BJ (cell line): ENCODE results near the gene CDH7. TPM values are rescaled to one million over a fixed set of nuclear protein-coding genes. Genes with fewer than 3 reads are reported as not detected.

Experiments
- CTCF ChIA-PET: fragments of 350-600 bp; formaldehyde crosslinking; extraction: SDS; loops from one replicate; lab custom pipeline; 2021; ENCODE audit warnings: antibody characterized with exemption, inconsistent platforms; lab: Yijun Ruan, JAX
- POLR2A ChIA-PET: fragments of 300-600 bp; sonication (Branson Sonifier 250); formaldehyde crosslinking; extraction: SDS; loops from one replicate; lab custom pipeline; 2021; ENCODE audit warnings: antibody characterized with exemption; lab: Charles Lee
- DNase-seq: peaks from one replicate; pipeline ENCODE4 v3.0.0-alpha.2; 2011; ENCODE audit warnings: low read depth
- H3K27me3 ChIP-seq: 2 replicates; pipeline ENCODE4 v1.6.0; 2011; ENCODE audit warnings: low read length; ENCODE audit not compliant: control insufficient read depth, insufficient read depth
- H3K36me3 ChIP-seq: 2 replicates; pipeline ENCODE4 v1.5.1; 2011; ENCODE audit warnings: low read length; ENCODE audit not compliant: control insufficient read depth, insufficient read depth
- H3K4me3 ChIP-seq: 2 replicates; pipeline ENCODE4 v1.5.1; 2011; ENCODE audit warnings: low read depth, mild to moderate bottlenecking, control low read depth, low read length
- polyA plus RNA-seq: library from polyadenylated mRNA; depleted of rRNA; stranded (reverse); fragments of >200 nt; gene quantifications from 2 replicates; pipeline ENCODE4 v1.2.3, GENCODE V29; 2011
- TF ChIP-seq, protein P1 (sequence below): IDR thresholded peaks from 2 replicates; pipeline ENCODE4 v1.5.1; 2011; ENCODE audit warnings: low read depth, mild to moderate bottlenecking, control low read depth, inconsistent platforms, low read length, moderate library complexity; ENCODE audit not compliant: insufficient read depth

Gene CDH7
- polyA plus RNA-seq, 1 experiment, result not detected

GRCh38 chr18:65937180-65937579 lies 186.4 kb downstream of the CDH7 start:
- no peaks in the 10 kb centered on the region for H3K27me3 ChIP-seq
- H3K4me3 ChIP-seq, result no peak overlapping the region
- CTCF ChIA-PET, result no interaction called here
- no peak for DNase-seq
- TF ChIP-seq, protein P1, sequence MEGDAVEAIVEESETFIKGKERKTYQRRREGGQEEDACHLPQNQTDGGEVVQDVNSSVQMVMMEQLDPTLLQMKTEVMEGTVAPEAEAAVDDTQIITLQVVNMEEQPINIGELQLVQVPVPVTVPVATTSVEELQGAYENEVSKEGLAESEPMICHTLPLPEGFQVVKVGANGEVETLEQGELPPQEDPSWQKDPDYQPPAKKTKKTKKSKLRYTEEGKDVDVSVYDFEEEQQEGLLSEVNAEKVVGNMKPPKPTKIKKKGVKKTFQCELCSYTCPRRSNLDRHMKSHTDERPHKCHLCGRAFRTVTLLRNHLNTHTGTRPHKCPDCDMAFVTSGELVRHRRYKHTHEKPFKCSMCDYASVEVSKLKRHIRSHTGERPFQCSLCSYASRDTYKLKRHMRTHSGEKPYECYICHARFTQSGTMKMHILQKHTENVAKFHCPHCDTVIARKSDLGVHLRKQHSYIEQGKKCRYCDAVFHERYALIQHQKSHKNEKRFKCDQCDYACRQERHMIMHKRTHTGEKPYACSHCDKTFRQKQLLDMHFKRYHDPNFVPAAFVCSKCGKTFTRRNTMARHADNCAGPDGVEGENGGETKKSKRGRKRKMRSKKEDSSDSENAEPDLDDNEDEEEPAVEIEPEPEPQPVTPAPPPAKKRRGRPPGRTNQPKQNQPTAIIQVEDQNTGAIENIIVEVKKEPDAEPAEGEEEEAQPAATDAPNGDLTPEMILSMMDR, result no peak
- POLR2A ChIA-PET, result no interaction called here
- no peaks in the 10 kb centered on the region for H3K36me3 ChIP-seq

- CTCF ChIA-PET, result no interaction called here
- no peak for DNase-seq
These were observed 188.0 kb downstream of the CDH7 start for GRCh38 chr18:65938592-65939372.

More at GRCh38 chr18:65938592-65939372, 188.0 kb downstream of the CDH7 start:
- POLR2A ChIA-PET, result no interaction called here
- Histone ChIP-seq H3K36me3 (no peaks in the 10 kb centered on the region), H3K27me3 (no peaks in the 10 kb centered on the region), H3K4me3 (no peak overlapping the region)
- TF ChIP-seq, protein P1, result no peak
